DND-41 (cell line): ENCODE results near the gene RPS6KC1.

Experiments used
- ATAC-seq: fragments of 200-7000 bp; cut with Tn5 transposase; 3 replicates; pipeline ENCODE4 v1.9.1; 2021; ENCODE audit warnings: low read depth; ENCODE audit not compliant: insufficient read depth
- DNase-seq: peaks from one replicate; pipeline ENCODE4 v3.0.0-alpha.2; 2020
- H2AFZ ChIP-seq: 2 replicates; pipeline ENCODE4 v1.6.0; 2012; ENCODE audit warnings: low read depth, low read length
- H3K27ac ChIP-seq: 2 replicates; pipeline ENCODE4 v1.5.1; 2012; ENCODE audit warnings: low read length, inconsistent platforms
- H3K27me3 ChIP-seq: fragments of 200-600 bp; sonication (generic); 2 replicates; pipeline ENCODE4 v1.6.0; 2012; ENCODE audit warnings: low read length, mild to moderate bottlenecking, inconsistent platforms; ENCODE audit not compliant: insufficient read depth, poor library complexity
- H3K36me3 ChIP-seq: 2 replicates; pipeline ENCODE4 v1.5.1; 2012; ENCODE audit warnings: low read length, inconsistent platforms; ENCODE audit not compliant: insufficient read depth
- H3K4me1 ChIP-seq: 2 replicates; pipeline ENCODE4 v1.5.1; 2012; ENCODE audit warnings: mild to moderate bottlenecking, low read length; ENCODE audit not compliant: insufficient read depth
- H3K4me2 ChIP-seq: 2 replicates; pipeline ENCODE4 v1.6.0; 2012; ENCODE audit warnings: mild to moderate bottlenecking, moderate library complexity, low read length, inconsistent platforms; ENCODE audit not compliant: insufficient read depth
- H3K4me3 ChIP-seq, 2 experiments: fragments of 200-600 bp in 1 of 2; shearing (Covaris generic) in 1 of 2; 2 replicates each; pipeline ENCODE4 v1.5.1; 2012 to 2016; ENCODE audit warnings: inconsistent platforms in 2 of 2, low read length in 2 of 2, mild to moderate bottlenecking in 2 of 2, low read depth in 1 of 2, moderate library complexity in 1 of 2
- H3K79me2 ChIP-seq: 2 replicates; pipeline ENCODE4 v1.6.0; 2012; ENCODE audit warnings: low read length, inconsistent platforms; ENCODE audit not compliant: insufficient read depth
- H3K9ac ChIP-seq: 2 replicates; pipeline ENCODE4 v1.6.0; 2012; ENCODE audit warnings: low read depth, mild to moderate bottlenecking, inconsistent platforms, low read length, moderate library complexity
- H3K9me3 ChIP-seq: 2 replicates; pipeline ENCODE4 v1.5.1; 2012; ENCODE audit warnings: low read length, moderate library complexity, mild to moderate bottlenecking, inconsistent platforms; ENCODE audit not compliant: insufficient read depth, severe bottlenecking
- H4K20me1 ChIP-seq: 2 replicates; pipeline ENCODE4 v1.6.0; 2012; ENCODE audit warnings: low read length; ENCODE audit not compliant: insufficient read depth
- CTCF ChIP-seq: IDR thresholded peaks from 2 replicates; pipeline ENCODE4 v1.5.1; 2012; ENCODE audit warnings: borderline replicate concordance, low read length, moderate library complexity, mild to moderate bottlenecking; ENCODE audit not compliant: poor library complexity, severe bottlenecking; ENCODE audit errors: extremely low read depth
- EZH2 ChIP-seq: IDR thresholded peaks from 3 replicates; pipeline ENCODE4 v1.6.1; 2012; ENCODE audit warnings: borderline replicate concordance, low read depth, mild to moderate bottlenecking, moderate library complexity, low read length, inconsistent platforms; ENCODE audit not compliant: severe bottlenecking

The RPS6KC1 gene

DNA sequence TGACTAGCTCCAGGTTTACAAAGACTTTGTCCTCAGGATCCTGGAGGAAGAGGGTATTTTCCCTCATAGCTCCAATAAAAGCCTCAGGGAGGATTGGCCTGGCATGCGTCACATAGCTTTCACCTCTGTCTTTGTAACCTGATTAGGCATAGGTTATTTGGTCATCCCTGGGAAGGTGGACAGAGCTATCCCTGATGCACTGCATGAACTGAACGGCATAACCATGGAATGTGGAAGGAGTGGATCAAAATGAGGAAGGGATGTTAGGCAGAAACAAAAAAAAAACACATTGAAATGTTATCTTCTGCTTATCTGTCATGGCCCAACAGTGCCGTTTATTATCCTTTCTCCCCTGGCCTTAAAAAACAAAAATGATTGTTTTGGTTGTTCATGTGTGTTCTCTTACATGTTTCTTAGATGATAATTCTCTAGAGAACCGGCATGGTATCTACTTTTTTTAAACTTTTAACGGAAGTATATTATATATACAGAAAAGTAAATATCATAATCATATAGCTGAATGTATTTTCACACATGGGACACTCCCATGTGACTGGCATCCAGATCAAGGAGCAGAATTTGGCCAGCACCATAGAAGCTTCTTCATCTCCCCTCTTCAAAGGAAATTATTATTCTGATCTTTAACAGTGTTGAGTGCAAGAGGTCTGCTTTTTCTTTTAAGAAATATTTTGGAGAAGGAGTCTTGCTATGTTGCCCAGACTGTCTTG, 85.3 kb downstream of the RPS6KC1 start:
- Histone ChIP-seq H3K4me3 (no peak overlapping the region), H4K20me1 (no peaks in the 10 kb centered on the region), H3K27ac (no peak overlapping the region), H3K79me2 (no peaks in the 10 kb centered on the region), H3K9ac (no peak overlapping the region), H3K9me3 (no peaks in the 10 kb centered on the region), H3K27me3 (no peaks in the 10 kb centered on the region), H3K36me3 (no peaks in the 10 kb centered on the region), H3K4me2 (no peak overlapping the region), H2AFZ (no peak overlapping the region), H3K4me1 (no peaks in the 10 kb centered on the region)
- no peak for ATAC-seq
- TF ChIP-seq CTCF (no peak), EZH2 (no peak)
- DNase-seq = no peak

DNA sequence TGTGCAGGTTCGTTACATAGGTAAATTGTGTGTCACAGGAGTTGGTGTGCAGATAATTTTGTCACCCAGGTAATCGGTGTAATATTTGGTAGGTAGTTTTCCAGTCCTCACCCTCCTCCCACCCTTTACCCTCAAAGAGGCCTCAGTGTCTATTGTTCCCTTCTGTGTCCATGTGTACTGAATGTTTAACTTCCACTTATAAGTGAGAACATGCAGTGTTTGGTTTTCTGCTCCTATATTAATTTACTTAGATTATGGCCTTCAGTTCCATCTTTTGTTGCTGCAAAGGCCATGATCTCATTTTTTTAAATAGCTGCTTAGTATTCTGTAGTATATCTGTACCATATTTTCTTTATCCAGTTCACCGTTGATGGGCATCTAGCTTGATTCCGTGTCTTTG, 87.3 kb downstream of the RPS6KC1 start:
- H3K4me3 ChIP-seq = no peak overlapping the region
- no peak for DNase-seq
- H3K4me2 ChIP-seq = no peak overlapping the region
- no peaks in the 10 kb centered on the region for H3K9me3 ChIP-seq
- no peaks in the 10 kb centered on the region for H3K4me1 ChIP-seq
- H3K79me2 ChIP-seq = no peaks in the 10 kb centered on the region
- no peaks in the 10 kb centered on the region for H4K20me1 ChIP-seq
- no peak for TF ChIP-seq EZH2
- no peak for TF ChIP-seq CTCF
- no peak overlapping the region for H2AFZ ChIP-seq
- H3K9ac ChIP-seq = no peak overlapping the region
- H3K36me3 ChIP-seq = no peaks in the 10 kb centered on the region
- H3K27me3 ChIP-seq = no peaks in the 10 kb centered on the region
- H3K27ac ChIP-seq = no peak overlapping the region
- ATAC-seq = no peak

GRCh38 chr1:213138892-213139291, 87.9 kb downstream of the RPS6KC1 start:
- no peak overlapping the region for H3K27ac ChIP-seq
- H3K9ac ChIP-seq = no peak overlapping the region
- no peaks in the 10 kb centered on the region for H3K27me3 ChIP-seq
- TF ChIP-seq CTCF = no peak
- no peak for TF ChIP-seq EZH2
- no peak overlapping the region for H3K4me3 ChIP-seq
- no peak overlapping the region for H3K4me2 ChIP-seq
- H3K9me3 ChIP-seq = no peaks in the 10 kb centered on the region
- no peaks in the 10 kb centered on the region for H3K4me1 ChIP-seq
- no peak overlapping the region for H2AFZ ChIP-seq
- no peaks in the 10 kb centered on the region for H3K36me3 ChIP-seq
- H3K79me2 ChIP-seq = no peaks in the 10 kb centered on the region
- no peaks in the 10 kb centered on the region for H4K20me1 ChIP-seq
- no peak for DNase-seq
- no peak for ATAC-seq
